ENCODE data around the gene KRTAP10-1.

The KRTAP10-1 gene

DNA sequence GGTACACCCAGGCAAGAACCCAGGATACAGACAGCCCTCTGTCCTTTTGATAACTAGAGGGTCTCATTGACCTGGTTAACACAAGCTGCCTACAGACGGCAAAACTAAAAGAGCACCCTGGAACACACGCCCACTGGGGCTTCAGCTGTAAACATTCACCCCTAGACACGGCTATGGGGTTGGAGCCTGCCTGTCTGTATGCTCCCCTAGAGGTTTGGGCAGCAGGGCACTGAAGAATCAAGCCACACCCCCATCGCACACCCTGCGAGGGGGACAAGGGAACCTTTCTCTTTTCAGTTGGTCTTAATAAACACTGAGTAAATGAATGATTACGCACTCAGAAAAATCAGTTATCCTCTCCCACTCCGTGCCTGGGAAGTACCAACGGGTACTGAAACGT lies 49.2 kb downstream of the KRTAP10-1 start:
- TF ChIP-seq, protein P1, sequence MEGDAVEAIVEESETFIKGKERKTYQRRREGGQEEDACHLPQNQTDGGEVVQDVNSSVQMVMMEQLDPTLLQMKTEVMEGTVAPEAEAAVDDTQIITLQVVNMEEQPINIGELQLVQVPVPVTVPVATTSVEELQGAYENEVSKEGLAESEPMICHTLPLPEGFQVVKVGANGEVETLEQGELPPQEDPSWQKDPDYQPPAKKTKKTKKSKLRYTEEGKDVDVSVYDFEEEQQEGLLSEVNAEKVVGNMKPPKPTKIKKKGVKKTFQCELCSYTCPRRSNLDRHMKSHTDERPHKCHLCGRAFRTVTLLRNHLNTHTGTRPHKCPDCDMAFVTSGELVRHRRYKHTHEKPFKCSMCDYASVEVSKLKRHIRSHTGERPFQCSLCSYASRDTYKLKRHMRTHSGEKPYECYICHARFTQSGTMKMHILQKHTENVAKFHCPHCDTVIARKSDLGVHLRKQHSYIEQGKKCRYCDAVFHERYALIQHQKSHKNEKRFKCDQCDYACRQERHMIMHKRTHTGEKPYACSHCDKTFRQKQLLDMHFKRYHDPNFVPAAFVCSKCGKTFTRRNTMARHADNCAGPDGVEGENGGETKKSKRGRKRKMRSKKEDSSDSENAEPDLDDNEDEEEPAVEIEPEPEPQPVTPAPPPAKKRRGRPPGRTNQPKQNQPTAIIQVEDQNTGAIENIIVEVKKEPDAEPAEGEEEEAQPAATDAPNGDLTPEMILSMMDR (conservative IDR thresholded peaks at IDR 0.05): no peak
- H3K27ac ChIP-seq: no peak overlapping the region

DNA sequence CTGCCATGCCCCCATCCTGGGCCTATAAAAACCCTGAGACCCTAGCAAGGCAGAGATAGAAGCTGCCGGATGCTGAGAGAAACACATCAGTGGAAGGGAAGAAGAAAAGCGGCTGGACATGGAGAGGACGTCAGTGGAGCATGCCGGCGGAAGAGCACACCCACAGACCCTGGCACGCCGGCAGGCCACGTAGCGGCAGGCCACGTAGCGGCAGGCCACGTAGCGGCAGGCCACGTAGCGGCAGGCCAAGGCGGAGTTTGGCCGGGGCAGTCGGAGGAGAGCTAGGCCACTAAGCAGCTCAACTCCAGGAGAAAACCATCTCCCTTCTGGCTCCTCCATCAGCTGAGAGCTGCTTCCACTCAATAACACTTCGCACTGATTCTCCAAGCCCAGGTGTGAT lies 49.6 kb downstream of the KRTAP10-1 start:
- TF ChIP-seq, protein P1 (conservative IDR thresholded peaks at IDR 0.05): no peak

DNA sequence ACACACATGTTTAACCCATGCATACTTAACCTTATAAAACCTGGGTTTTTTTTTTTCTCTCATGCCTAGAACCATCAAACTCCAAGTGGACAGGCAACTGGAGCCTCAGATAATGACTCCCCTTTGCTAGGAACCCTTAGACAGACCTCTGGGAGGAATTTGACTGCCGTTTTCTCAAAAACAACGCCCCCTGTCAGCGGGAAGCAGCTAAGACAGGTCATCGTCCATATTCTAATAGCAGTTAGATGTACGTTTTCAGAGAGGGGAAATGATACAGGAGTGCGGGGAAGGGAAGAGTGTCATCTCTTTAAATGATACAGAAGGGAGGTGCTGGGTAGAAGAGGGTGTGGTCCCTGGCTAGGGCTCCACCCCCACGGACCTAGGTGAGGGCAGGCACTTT lies 50.0 kb downstream of the KRTAP10-1 start:
- TF ChIP-seq, protein P1 (conservative IDR thresholded peaks at IDR 0.05): peak; percentile 26; the same call in 1 of the 2 replicates

More for the DNA sequence above, 49.6 kb downstream of the KRTAP10-1 start:
- H3K27ac ChIP-seq: no peak overlapping the region

More for the DNA sequence above, 50.0 kb downstream of the KRTAP10-1 start:
- no peak overlapping the region for H3K27ac ChIP-seq

Data from VCaP (cell line).